ENCODE data around the gene UGT1A10. TPM values are rescaled to one million over a fixed set of nuclear protein-coding genes. Genes with fewer than 3 reads are reported as not detected.

Gene UGT1A10
- total RNA-seq, 4 donors from 2014 or later: 0.36 TPM; not detected in 3

- 55 to 65% methylated on average over 15 to 18 of the region's 18 CpGs for WGBS, 2 donors
- no peak overlapping the region for H3K4me3 ChIP-seq (ENCODE audit: low read depth, poor library complexity, severe bottlenecking)
- no peak for DNase-seq (ENCODE audit: low spot score in 2 of 2)
- intact Hi-C loops (cut with DNase I; ENCODE audit: low total_unique reads): no loop called here
- TF ChIP-seq CTCF (IDR thresholded peaks at IDR 0.05) (no peak), POLR2A (IDR thresholded peaks at IDR 0.05) (no peak)
Measured at GRCh38 chr2:233793465-233794127, 157.3 kb downstream of the UGT1A10 start.

GRCh38 chr2:233794128-233794658 is 157.9 kb downstream of the UGT1A10 start:
- 80 to 85% methylated on average over 17 of the region's 17 CpGs for WGBS, 2 donors
- DNase-seq (ENCODE audit: low spot score in 2 of 2): peak in 1 of 2 donors; percentile 74
- no peak for TF ChIP-seq CTCF (IDR thresholded peaks at IDR 0.05)
- no peak for TF ChIP-seq POLR2A (IDR thresholded peaks at IDR 0.05)

GRCh38 chr2:233795735-233796171 is 159.5 kb downstream of the UGT1A10 start:
- WGBS, 2 donors: 93 to 94% methylated on average over 8 of the region's 13 CpGs
- TF ChIP-seq POLR2A (IDR thresholded peaks at IDR 0.05): no peak
- no peak for TF ChIP-seq CTCF (IDR thresholded peaks at IDR 0.05)
- no peak overlapping the region for H3K4me3 ChIP-seq (ENCODE audit: low read depth, poor library complexity, severe bottlenecking)
- peak in 1 of 2 donors; percentile 72 for DNase-seq (ENCODE audit: low spot score in 2 of 2)
- intact Hi-C loops (cut with DNase I; ENCODE audit: low total_unique reads): no loop called here

More at GRCh38 chr2:233794128-233794658, 157.9 kb downstream of the UGT1A10 start:
- intact Hi-C loops (cut with DNase I; ENCODE audit: low total_unique reads): no loop called here
- no peak overlapping the region for H3K4me3 ChIP-seq (ENCODE audit: low read depth, poor library complexity, severe bottlenecking)

- TF ChIP-seq CTCF (IDR thresholded peaks at IDR 0.05) (no peak), POLR2A (IDR thresholded peaks at IDR 0.05) (no peak)
- 43 to 58% methylated on average over 9 of the region's 9 CpGs for WGBS, 2 donors
- no peak for DNase-seq (ENCODE audit: low spot score in 2 of 2)
- intact Hi-C loops (cut with DNase I; ENCODE audit: low total_unique reads): no loop called here
- H3K4me3 ChIP-seq (ENCODE audit: low read depth, poor library complexity, severe bottlenecking): no peak overlapping the region
Measured at GRCh38 chr2:233796254-233796653, 160.0 kb downstream of the UGT1A10 start.

- intact Hi-C loops (cut with DNase I; ENCODE audit: low total_unique reads): no loop called here
- TF ChIP-seq POLR2A (IDR thresholded peaks at IDR 0.05) (no peak), CTCF (IDR thresholded peaks at IDR 0.05) (no peak)
- peak in 1 of 2 donors; percentile 79 for DNase-seq (ENCODE audit: low spot score in 2 of 2)
- 82% methylated on average over 14 of the region's 14 CpGs for WGBS, 2 donors
- no peak overlapping the region for H3K4me3 ChIP-seq (ENCODE audit: low read depth, poor library complexity, severe bottlenecking)
Measured at GRCh38 chr2:233798335-233799086, 162.3 kb downstream of the UGT1A10 start.
